H1 (cell line): ENCODE measurements around the gene SMYD1. TPM values are rescaled to one million over a fixed set of nuclear protein-coding genes. Genes with fewer than 3 reads are reported as not detected.

ENCODE experiments used
- CTCF ChIA-PET: fragments of 300-600 bp; sonication (Branson Sonifier 250); formaldehyde crosslinking; loops from one replicate; lab custom pipeline; 2021; ENCODE audit not compliant: partially characterized antibody; lab: Charles Lee
- POLR2A ChIA-PET: fragments of 300-600 bp; sonication (Branson Sonifier 250); formaldehyde crosslinking; loops from one replicate; lab custom pipeline; 2021; ENCODE audit warnings: inconsistent platforms; ENCODE audit not compliant: partially characterized antibody; lab: Charles Lee
- DNase-seq, 2 experiments: peaks; one replicate each; pipeline versions ENCODE4 v3.0.0 to v3.0.0-alpha.2; 2010 to 2022; ENCODE audit warnings: low spot score in 2 of 2, low read depth in 1 of 2, mixed read lengths in 1 of 2
- FAIRE-seq: peaks from 2 replicates; lab custom pipeline; 2011; peaks lifted over from hg19 to GRCh38; lab: Jason Lieb, UNC
- H2AFZ ChIP-seq: 2 replicates; pipeline ENCODE4 v1.8.1; 2012; ENCODE audit warnings: low read length, inconsistent platforms
- H2AK5ac ChIP-seq: 2 replicates; pipeline ENCODE4 v1.6.1; 2013; ENCODE audit warnings: low read depth, low read length
- H2BK120ac ChIP-seq: replicated peaks from 2 replicates; pipeline ENCODE3; 2013; ENCODE audit warnings: low read depth, low read length, inconsistent platforms
- H2BK12ac ChIP-seq: 2 replicates; pipeline ENCODE4 v1.6.1; 2013; ENCODE audit warnings: low read depth, low read length
- H2BK15ac ChIP-seq: 2 replicates; pipeline ENCODE4 v1.6.1; 2013; ENCODE audit warnings: low read length
- H2BK20ac ChIP-seq: 2 replicates; pipeline ENCODE4 v1.6.1; 2013; ENCODE audit warnings: low read length
- H2BK5ac ChIP-seq: 2 replicates; pipeline ENCODE4 v1.6.1; 2013; ENCODE audit warnings: low read depth, low read length
- H3K14ac ChIP-seq: 2 replicates; pipeline ENCODE4 v1.6.1; 2013; ENCODE audit warnings: inconsistent platforms; ENCODE audit not compliant: insufficient read length
- H3K18ac ChIP-seq: 2 replicates; pipeline ENCODE4 v1.6.1; 2013; ENCODE audit warnings: low read length; ENCODE audit errors: extremely low read depth
- H3K23ac ChIP-seq: 2 replicates; pipeline ENCODE4 v1.6.1; 2013; ENCODE audit warnings: inconsistent platforms; ENCODE audit not compliant: insufficient read length
- H3K23me2 ChIP-seq: 2 replicates; pipeline ENCODE4 v1.6.1; 2013; ENCODE audit warnings: low read depth, low read length
- H3K27ac ChIP-seq: 2 replicates; pipeline ENCODE4 v1.6.1; 2011; ENCODE audit warnings: low read depth, low read length, inconsistent platforms
- H3K27me3 ChIP-seq, 4 experiments: replicated peaks in 1 of 4; 1 replicate in 1 of 4; 2 replicates in 3 of 4; pipeline versions ENCODE4 v1.6.1 to v1.8.1; 2011 to 2013; ENCODE audit warnings: low read length in 3 of 4, mild to moderate bottlenecking in 3 of 4, inconsistent platforms in 2 of 4, mixed read lengths in 2 of 4, moderate library complexity in 1 of 4; ENCODE audit not compliant: control insufficient read depth in 3 of 4, insufficient read depth in 3 of 4; ENCODE audit errors: extremely low read depth in 1 of 4
- H3K36me3 ChIP-seq, 4 experiments: 2 replicates each; pipeline versions ENCODE4 v1.6.1 to v1.8.1; 2011 to 2013; ENCODE audit warnings: mild to moderate bottlenecking in 4 of 4, low read length in 3 of 4, moderate library complexity in 2 of 4, control low read depth in 1 of 4, inconsistent platforms in 1 of 4; ENCODE audit not compliant: insufficient read depth in 4 of 4, control insufficient read depth in 2 of 4
- H3K4ac ChIP-seq: replicated peaks from 2 replicates; pipeline ENCODE3; 2013; ENCODE audit warnings: low read length, low read depth, mixed read lengths, inconsistent platforms; ENCODE audit not compliant: insufficient read length
- H3K4me1 ChIP-seq, 4 experiments: replicated peaks in 1 of 4; 1 replicate in 1 of 4; 2 replicates in 3 of 4; pipeline versions ENCODE4 v1.6.1 to v1.8.1; 2011 to 2013; ENCODE audit warnings: low read length in 3 of 4, inconsistent platforms in 2 of 4, mixed read lengths in 1 of 4; ENCODE audit not compliant: insufficient read depth in 4 of 4, control insufficient read depth in 3 of 4
- H3K4me2 ChIP-seq, 2 experiments: 2 replicates each; pipeline versions ENCODE4 v1.6.1 to v1.8.1; 2011 to 2013; ENCODE audit warnings: low read depth in 2 of 2, low read length in 2 of 2, control low read depth in 1 of 2, inconsistent platforms in 1 of 2, mild to moderate bottlenecking in 1 of 2; ENCODE audit not compliant: insufficient read depth in 1 of 2
- H3K4me3 ChIP-seq, 4 experiments: fragments of 200-600, 300-600 bp in 1 of 4; sonication (generic), shearing (Covaris generic), sonication (Bioruptor Twin) in 1 of 4; 2 replicates each; pipeline versions ENCODE4 v1.5.1 to v1.8.1; 2011 to 2016; ENCODE audit warnings: low read length in 4 of 4, low read depth in 3 of 4, control low read depth in 2 of 4, inconsistent platforms in 2 of 4, mild to moderate bottlenecking in 2 of 4, mixed read lengths in 1 of 4, moderate library complexity in 1 of 4; ENCODE audit not compliant: insufficient read depth in 2 of 4; ENCODE audit errors: extremely low read depth in 1 of 4
- H3K56ac ChIP-seq: replicated peaks from 2 replicates; pipeline ENCODE3; 2013; ENCODE audit warnings: low read depth, mild to moderate bottlenecking, mixed read lengths, low read length, inconsistent platforms; ENCODE audit not compliant: insufficient read length
- H3K79me1 ChIP-seq: 2 replicates; pipeline ENCODE4 v1.6.1; 2013; ENCODE audit warnings: low read depth, low read length, control low read depth
- H3K79me2 ChIP-seq, 2 experiments: 2 replicates each; pipeline versions ENCODE4 v1.6.1 to v1.8.1; 2012 to 2013; ENCODE audit warnings: low read length in 2 of 2, mild to moderate bottlenecking in 2 of 2, inconsistent platforms in 1 of 2; ENCODE audit not compliant: insufficient read depth in 2 of 2, control insufficient read depth in 1 of 2
- H3K9ac ChIP-seq, 4 experiments: replicated peaks in 1 of 4; 1 replicate in 1 of 4; 2 replicates in 3 of 4; pipeline versions ENCODE4 v1.6.1 to v1.8.1; 2011 to 2013; ENCODE audit warnings: low read depth in 3 of 4, low read length in 3 of 4, control low read depth in 2 of 4, mild to moderate bottlenecking in 2 of 4, moderate library complexity in 2 of 4, inconsistent platforms in 1 of 4; ENCODE audit errors: extremely low read depth in 1 of 4
- H3K9me3 ChIP-seq, 2 experiments: 2 replicates each; pipeline versions ENCODE4 v1.6.1 to v1.8.1; 2012 to 2013; ENCODE audit warnings: mild to moderate bottlenecking in 2 of 2, moderate library complexity in 2 of 2, control low read depth in 1 of 2, inconsistent platforms in 1 of 2, low read depth in 1 of 2, low read length in 1 of 2, mixed read lengths in 1 of 2; ENCODE audit not compliant: insufficient read depth in 2 of 2
- H4K20me1 ChIP-seq, 2 experiments: replicated peaks in 1 of 2; 2 replicates each; pipeline versions ENCODE3 to v1.8.1; 2011 to 2013; ENCODE audit warnings: inconsistent platforms in 2 of 2, low read length in 2 of 2, mild to moderate bottlenecking in 1 of 2; ENCODE audit not compliant: insufficient read depth in 2 of 2, control insufficient read depth in 1 of 2
- H4K5ac ChIP-seq: 2 replicates; pipeline ENCODE4 v1.6.1; 2013; ENCODE audit warnings: low read length, low read depth, mixed read lengths, inconsistent platforms; ENCODE audit not compliant: insufficient read length
- H4K8ac ChIP-seq: 2 replicates; pipeline ENCODE4 v1.8.0; 2013; ENCODE audit warnings: mild to moderate bottlenecking, moderate library complexity, low read length, inconsistent platforms; ENCODE audit not compliant: insufficient read depth; ENCODE audit errors: extremely low read depth
- H4K91ac ChIP-seq: replicated peaks from 2 replicates; pipeline ENCODE3; 2013; ENCODE audit warnings: low read length, mixed read lengths, inconsistent platforms; ENCODE audit not compliant: insufficient read length
- ASH2L ChIP-seq: fragments of 200-600, 300-600 bp; sonication (generic); IDR thresholded peaks from one replicate; pipeline ENCODE4 v1.7.1; 2017; ENCODE audit warnings: low read length
- EP300 ChIP-seq, 2 experiments: IDR thresholded peaks; 1 replicate in 1 of 2; 2 replicates in 1 of 2; pipeline ENCODE4 v1.6.1; 2011 to 2012; ENCODE audit warnings: low read depth in 2 of 2, low read length in 2 of 2, mild to moderate bottlenecking in 2 of 2, borderline replicate concordance in 1 of 2, inconsistent platforms in 1 of 2, moderate library complexity in 1 of 2
- KDM4A ChIP-seq: IDR thresholded peaks from one replicate; pipeline ENCODE4 v1.7.1; 2012; ENCODE audit warnings: low read depth, mild to moderate bottlenecking, moderate library complexity, low read length, inconsistent platforms; ENCODE audit not compliant: severe bottlenecking
- POLR2A ChIP-seq, 2 experiments: IDR thresholded peaks; 1 replicate in 1 of 2; 2 replicates in 1 of 2; pipeline ENCODE4 v1.6.1; 2011; ENCODE audit warnings: low read depth in 2 of 2, low read length in 2 of 2, mild to moderate bottlenecking in 2 of 2; ENCODE audit errors: control extremely low read depth in 1 of 2
- POLR2AphosphoS5 ChIP-seq: IDR thresholded peaks from 2 replicates; pipeline ENCODE4 v1.6.1; 2011; ENCODE audit warnings: low read depth, low read length
- RBBP5 ChIP-seq: IDR thresholded peaks from 2 replicates; pipeline ENCODE4 v1.7.1; 2012; ENCODE audit warnings: low read depth, mild to moderate bottlenecking, inconsistent platforms, low read length, moderate library complexity, borderline replicate concordance
- RXRA ChIP-seq: IDR thresholded peaks from 2 replicates; pipeline ENCODE4 v1.6.1; 2011; ENCODE audit warnings: low read depth, mild to moderate bottlenecking, low read length, moderate library complexity; ENCODE audit not compliant: insufficient read depth
- SIN3A ChIP-seq, 2 experiments: IDR thresholded peaks in 1 of 2; conservative IDR thresholded peaks in 1 of 2; 2 replicates each; pipeline ENCODE4 v1.6.1; 2011 to 2012; ENCODE audit warnings: low read length in 2 of 2, improper control_type of control experiment in 1 of 2, low read depth in 1 of 2, mild to moderate bottlenecking in 1 of 2
- TAF1 ChIP-seq: IDR thresholded peaks from 2 replicates; pipeline ENCODE4 v1.6.1; 2011; ENCODE audit warnings: mild to moderate bottlenecking, low read depth, low read length
- TBP ChIP-seq: IDR thresholded peaks from 2 replicates; pipeline ENCODE4 v1.6.1; 2011; ENCODE audit warnings: low read depth, low read length, improper control_type of control experiment
- TCF12 ChIP-seq: IDR thresholded peaks from 2 replicates; pipeline ENCODE4 v1.6.1; 2011; ENCODE audit warnings: low read depth, mild to moderate bottlenecking, low read length
- WGBS, 2 experiments: shearing (Covaris generic) in 1 of 2; methylation state at CpG; one replicate each; pipeline versions ENCODE4 v1.1.6 to v1.1.7; 2013 to 2015; ENCODE audit warnings: low lambda C conversion rate in 2 of 2, mixed read lengths in 2 of 2, inconsistent platforms in 1 of 2, low coverage in 1 of 2, missing lambda C conversion rate in 1 of 2; ENCODE audit not compliant: insufficient replicate concordance in 2 of 2, insufficient coverage in 1 of 2, insufficient read length in 1 of 2; ENCODE audit errors: extremely low coverage in 1 of 2, missing lambda C conversion rate in 1 of 2; 5-methylcytosine and 5-hydroxymethylcytosine counted together
- polyA plus RNA-seq, 7 experiments: library from polyadenylated mRNA; depleted of rRNA in 3 of 7; stranded (reverse) in 5 of 7; unstranded in 2 of 7; fragments of >200 nt in 5 of 7; fragments of 200-250 nt in 2 of 7; gene quantifications; 1 replicate in 5 of 7; 2 replicates in 1 of 7; 4 replicates in 1 of 7; pipeline versions ENCODE4 v1.2.1 to v1.2.3, GENCODE V29; 2011 to 2013; ENCODE audit warnings: missing spikeins in 2 of 7, mixed read lengths in 2 of 7
- total RNA-seq: library from RNA; stranded (reverse); fragmentation: NEBNext Ultra II Directional; extraction: Animal tissue kit (Norgen Biotek cat#: 25700); gene quantifications from 2 replicates; pipeline ENCODE4 v1.2.1, GENCODE V29; 2021

SMYD1 gene
- total and polyA plus RNA-seq, 2 of the 8 experiments (the other 6 are each of a cell fraction or from before 2014, with no cell fraction given) = 0.06 TPM; not detected in 1

GRCh38 chr2:88055371-88056128, 12.1 kb upstream of the SMYD1 start, which contains the start of gene KRCC1:
Gene KRCC1, minus strand, starts transcription at chr2:88055783. Its CDS starts 27,220 bp downstream, at chr2:88028563.
- 1% methylated on average over 64 of the region's 77 CpGs; no CpG with 5 or more reads in 1 of the 2 experiments for WGBS, 2 experiments
- Histone ChIP-seq H2BK12ac (no peak within 1 kb of the TSS), H3K27ac (peak within 1 kb of the TSS; percentile 84), H3K4me3 (peak within 1 kb of the TSS; percentile 88 to 99 (median 93)), H4K20me1 (peaks cover 0 to 6% of the 10 kb centered on the region in 2 experiments), H3K9me3 (no peaks in the 10 kb centered on the region), H3K4me1 (peaks cover 0 to 9% (median 4%) of the 10 kb centered on the region in 4 experiments; a peak in 5 of 7 replicates), H4K8ac (peak within 1 kb of the TSS; percentile 97), H4K91ac (peak within 1 kb of the TSS; percentile 17), H2BK5ac (peak within 1 kb of the TSS; percentile 25; the same call in 1 of the 2 replicates), H3K36me3 (peaks cover 0 to 12% (median 0%) of the 10 kb centered on the region in 4 experiments; a peak in 1 of 8 replicates), H3K79me2 (peaks cover 4 to 24% of the 10 kb centered on the region in 2 experiments; a peak in 3 of 4 replicates), H2BK20ac (no peak within 1 kb of the TSS), H3K56ac (peak within 1 kb of the TSS; percentile 80), H4K5ac (peak within 1 kb of the TSS; percentile 55), H3K27me3 (no peaks in the 10 kb centered on the region), H3K79me1 (0 out of 2 replicates have a peak, but pooled peaks cover 3% of the 10 kb centered on the region), H3K4me2 (peak within 1 kb of the TSS; percentile 72 to 84), H2AK5ac (no peak within 1 kb of the TSS; the same call in 1 of the 2 replicates), H3K18ac (peak within 1 kb of the TSS; percentile 82), H3K4ac (no peak within 1 kb of the TSS), H3K14ac (no peak within 1 kb of the TSS), H3K9ac (peak within 1 kb of the TSS; percentile 71 to 92 (median 86)), H3K23me2 (no peaks in the 10 kb centered on the region; the same call in 1 of the 2 replicates), H2BK120ac (no peak within 1 kb of the TSS), H3K23ac (no peak within 1 kb of the TSS), H2BK15ac (peak within 1 kb of the TSS; percentile 61; the same call in 1 of the 2 replicates), H2AFZ (peak within 1 kb of the TSS; percentile 62; the same call in 1 of the 2 replicates)
- POLR2A ChIA-PET = interaction anchor here (0.9 to 2.4 kb wide), 9 partner anchors 14 to 118 kb away, joined by 3 to 26 read pairs (median 4); partner anchors contain the start of gene RNU2-63P
- DNase-seq (peak; percentile 93), FAIRE-seq (no peak)
- CTCF ChIA-PET = interaction anchor here (1.2 to 1.6 kb wide), 4 partner anchors 10 to 136 kb away, joined by 3 to 4 read pairs (median 4); no protein-coding TSS in a partner anchor
- TF ChIP-seq TAF1 (peak; percentile 76; the same call in 1 of the 2 replicates), POLR2A (IDR thresholded peaks at IDR 0.05; ENCODE audit: control extremely low read depth in 1 of 2, low read depth in 2 of 2, low read length in 2 of 2) (peak; percentile 79 to 86), ASH2L (peak; percentile 98), TCF12 (no peak), POLR2AphosphoS5 (peak; percentile 93), RBBP5 (peak; percentile 26; the same call in 1 of the 2 replicates), TBP (peak; percentile 82), EP300 (IDR thresholded peaks at IDR 0.05; ENCODE audit: borderline replicate concordance in 1 of 2, low read depth in 2 of 2, low read length in 2 of 2) (no peak), KDM4A (peak; percentile 55), RXRA (no peak), SIN3A (conservative IDR thresholded peaks at IDR 0.05 in 1 of 2, IDR thresholded peaks at IDR 0.05 in 1 of 2; ENCODE audit: low read depth in 1 of 2, low read length in 2 of 2) (peak in 1 of 2 experiments; percentile 3; a peak in 1 of 4 replicates)
